HEK293 (cell line): ENCODE results near the gene PRM1.

ENCODE experiments used
- CTCF ChIA-PET: fragments of 350-600 bp; formaldehyde crosslinking; extraction: SDS; loops from one replicate; lab custom pipeline; 2021; ENCODE audit warnings: antibody characterized with exemption; lab: Yijun Ruan, JAX
- POLR2A ChIA-PET: fragments of 300-600 bp; formaldehyde crosslinking; extraction: SDS; loops from one replicate; lab custom pipeline; 2020; ENCODE audit warnings: antibody characterized with exemption, inconsistent platforms; lab: Yijun Ruan, JAX
- H3K27ac ChIP-seq: fragments of 200-500 bp; sonication (Bioruptor generic); 2 replicates; pipeline ENCODE4 v1.5.1; 2014; ENCODE audit warnings: low read depth, low read length, control low read depth, inconsistent platforms; ENCODE audit errors: extremely low read depth
- H3K36me3 ChIP-seq, 2 experiments: fragments of 200-500 bp in 1 of 2; sonication (Bioruptor generic) in 1 of 2; 1 replicate in 1 of 2; 2 replicates in 1 of 2; pipeline ENCODE4 v1.5.1; 2014 to 2017; ENCODE audit warnings: inconsistent platforms in 2 of 2, low read length in 2 of 2; ENCODE audit not compliant: control insufficient read depth in 2 of 2, insufficient read depth in 1 of 2
- H3K4me1 ChIP-seq: fragments of 200-500 bp; sonication (Bioruptor generic); 2 replicates; pipeline ENCODE4 v1.5.1; 2014; ENCODE audit warnings: mild to moderate bottlenecking, low read length, inconsistent platforms; ENCODE audit not compliant: control insufficient read depth, insufficient read depth
- H3K4me3 ChIP-seq: 2 replicates; pipeline ENCODE4 v1.5.1; 2011; ENCODE audit warnings: low read depth, mild to moderate bottlenecking, control low read depth, low read length, moderate library complexity
- H3K9me3 ChIP-seq: fragments of 200-500 bp; sonication (Bioruptor generic); 2 replicates; pipeline ENCODE4 v1.5.1; 2014; ENCODE audit warnings: low read depth, low read length, inconsistent platforms; ENCODE audit not compliant: control insufficient read depth, insufficient read depth
- BCL11A ChIP-seq: fragments of 450-650 bp; formaldehyde crosslinking; IDR thresholded peaks from 2 replicates; pipeline ENCODE4 v1.5.1; 2016; ENCODE audit warnings: low read depth, missing biosample characterization, missing genetic modification characterization
- SETDB1 ChIP-seq: IDR thresholded peaks from one replicate; pipeline ENCODE4 v1.6.1; 2017; ENCODE audit warnings: mild to moderate bottlenecking, low read length, moderate library complexity, mixed read lengths; ENCODE audit not compliant: insufficient read length
- ZFP41 ChIP-seq: fragments of 450-650 bp; formaldehyde crosslinking; IDR thresholded peaks from 2 replicates; pipeline ENCODE4 v1.5.1; 2016; ENCODE audit warnings: missing biosample characterization, missing genetic modification characterization, borderline replicate concordance
- ZFP69B ChIP-seq: fragments of 450-650 bp; formaldehyde crosslinking; IDR thresholded peaks from 2 replicates; pipeline ENCODE4 v1.5.1; 2016; ENCODE audit warnings: missing biosample characterization, missing genetic modification characterization
- ZNF133 ChIP-seq: fragments of 450-650 bp; formaldehyde crosslinking; IDR thresholded peaks from 2 replicates; pipeline ENCODE4 v1.5.1; 2016; ENCODE audit warnings: missing biosample characterization, missing genetic modification characterization
- ZNF138 ChIP-seq: fragments of 450-650 bp; formaldehyde crosslinking; IDR thresholded peaks from 2 replicates; pipeline ENCODE4 v1.5.1; 2016; ENCODE audit warnings: missing biosample characterization, missing genetic modification characterization, borderline replicate concordance
- ZNF157 ChIP-seq: fragments of 450-650 bp; formaldehyde crosslinking; IDR thresholded peaks from 2 replicates; pipeline ENCODE4 v1.5.1; 2016; ENCODE audit warnings: missing biosample characterization, missing genetic modification characterization
- ZNF16 ChIP-seq: fragments of 450-650 bp; formaldehyde crosslinking; IDR thresholded peaks from 2 replicates; pipeline ENCODE4 v1.5.1; 2016; ENCODE audit warnings: low read depth, missing biosample characterization, missing genetic modification characterization
- ZNF174 ChIP-seq: fragments of 450-650 bp; formaldehyde crosslinking; IDR thresholded peaks from 2 replicates; pipeline ENCODE4 v1.5.0; 2017; ENCODE audit warnings: missing biosample characterization, mild to moderate bottlenecking, missing genetic modification characterization
- ZNF211 ChIP-seq: fragments of 450-650 bp; formaldehyde crosslinking; IDR thresholded peaks from 2 replicates; pipeline ENCODE4 v1.5.1; 2016; ENCODE audit warnings: low read depth, missing biosample characterization, missing genetic modification characterization
- ZNF37A ChIP-seq: fragments of 450-650 bp; IDR thresholded peaks from 2 replicates; pipeline ENCODE4 v1.5.1; 2018; ENCODE audit warnings: missing biosample characterization, missing genetic modification characterization
- ZNF549 ChIP-seq: fragments of 450-650 bp; IDR thresholded peaks from 2 replicates; pipeline ENCODE4 v1.5.1; 2018; ENCODE audit warnings: missing biosample characterization, missing genetic modification characterization, mild to moderate bottlenecking, inconsistent platforms, moderate library complexity
- ZNF571 ChIP-seq: fragments of 450-650 bp; formaldehyde crosslinking; IDR thresholded peaks from 2 replicates; pipeline ENCODE4 v1.5.0; 2017; ENCODE audit warnings: missing biosample characterization, missing genetic modification characterization
- ZNF830 ChIP-seq: fragments of 450-650 bp; IDR thresholded peaks from 2 replicates; pipeline ENCODE4 v1.5.0; 2018; ENCODE audit warnings: missing biosample characterization, missing genetic modification characterization, low read depth, mild to moderate bottlenecking, moderate library complexity
- ZSCAN30 ChIP-seq: fragments of 450-650 bp; IDR thresholded peaks from 2 replicates; pipeline ENCODE4 v1.5.1; 2018; ENCODE audit warnings: missing biosample characterization, mild to moderate bottlenecking, missing genetic modification characterization, moderate library complexity
- TF ChIP-seq, protein P1 (sequence below): fragments of 450-650 bp; formaldehyde crosslinking; IDR thresholded peaks from 2 replicates; pipeline ENCODE4 v1.5.1; 2016; ENCODE audit warnings: missing biosample characterization, missing genetic modification characterization
- TF ChIP-seq, protein P2 (sequence below): fragments of 450-650 bp; formaldehyde crosslinking; IDR thresholded peaks from 2 replicates; pipeline ENCODE4 v1.5.1; 2017; ENCODE audit warnings: missing biosample characterization, missing genetic modification characterization
- TF ChIP-seq, protein P3 (sequence below): fragments of 450-650 bp; formaldehyde crosslinking; IDR thresholded peaks from 2 replicates; pipeline ENCODE4 v1.5.1; 2016; ENCODE audit warnings: missing biosample characterization, missing genetic modification characterization
- TF ChIP-seq, protein P4 (sequence below): fragments of 450-650 bp; formaldehyde crosslinking; IDR thresholded peaks from 2 replicates; pipeline ENCODE4 v1.5.1; 2017; ENCODE audit warnings: missing biosample characterization, missing genetic modification characterization
- TF ChIP-seq, protein P5 (sequence below): fragments of 450-650 bp; formaldehyde crosslinking; IDR thresholded peaks from 2 replicates; pipeline ENCODE4 v1.5.1; 2016; ENCODE audit warnings: missing biosample characterization, missing genetic modification characterization
- TF ChIP-seq, protein P6 (sequence below): fragments of 450-650 bp; formaldehyde crosslinking; IDR thresholded peaks from 2 replicates; pipeline ENCODE4 v1.5.1; 2016; ENCODE audit warnings: missing biosample characterization, missing genetic modification characterization
- TF ChIP-seq, protein P7 (sequence below): fragments of 450-650 bp; formaldehyde crosslinking; IDR thresholded peaks from 2 replicates; pipeline ENCODE4 v1.5.1; 2016; ENCODE audit warnings: missing biosample characterization, missing genetic modification characterization
- TF ChIP-seq, protein P8 (sequence below): fragments of 450-650 bp; formaldehyde crosslinking; IDR thresholded peaks from 2 replicates; pipeline ENCODE4 v1.5.1; 2016; ENCODE audit warnings: missing biosample characterization, missing genetic modification characterization

Gene PRM1

DNA sequence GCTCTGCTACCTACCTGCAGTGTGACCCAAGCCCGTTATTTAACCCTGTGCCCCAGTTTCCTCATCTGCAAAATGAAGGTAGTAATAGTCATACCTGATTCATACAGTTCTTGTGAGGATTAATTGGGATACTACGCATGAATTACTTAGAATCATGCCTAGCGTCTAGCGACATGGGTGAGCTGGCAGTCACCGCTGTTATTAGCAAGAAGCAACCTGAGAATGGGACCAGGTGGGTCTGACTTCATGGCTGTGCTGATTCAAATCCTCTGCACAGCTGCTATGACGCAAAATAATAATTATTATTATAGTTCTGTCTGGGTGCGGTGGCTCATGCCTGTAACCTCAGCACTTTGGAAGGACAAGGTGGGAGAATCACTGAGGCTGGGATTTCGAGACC is 33.0 kb downstream of the PRM1 start (continued):
- TF ChIP-seq, protein P1, sequence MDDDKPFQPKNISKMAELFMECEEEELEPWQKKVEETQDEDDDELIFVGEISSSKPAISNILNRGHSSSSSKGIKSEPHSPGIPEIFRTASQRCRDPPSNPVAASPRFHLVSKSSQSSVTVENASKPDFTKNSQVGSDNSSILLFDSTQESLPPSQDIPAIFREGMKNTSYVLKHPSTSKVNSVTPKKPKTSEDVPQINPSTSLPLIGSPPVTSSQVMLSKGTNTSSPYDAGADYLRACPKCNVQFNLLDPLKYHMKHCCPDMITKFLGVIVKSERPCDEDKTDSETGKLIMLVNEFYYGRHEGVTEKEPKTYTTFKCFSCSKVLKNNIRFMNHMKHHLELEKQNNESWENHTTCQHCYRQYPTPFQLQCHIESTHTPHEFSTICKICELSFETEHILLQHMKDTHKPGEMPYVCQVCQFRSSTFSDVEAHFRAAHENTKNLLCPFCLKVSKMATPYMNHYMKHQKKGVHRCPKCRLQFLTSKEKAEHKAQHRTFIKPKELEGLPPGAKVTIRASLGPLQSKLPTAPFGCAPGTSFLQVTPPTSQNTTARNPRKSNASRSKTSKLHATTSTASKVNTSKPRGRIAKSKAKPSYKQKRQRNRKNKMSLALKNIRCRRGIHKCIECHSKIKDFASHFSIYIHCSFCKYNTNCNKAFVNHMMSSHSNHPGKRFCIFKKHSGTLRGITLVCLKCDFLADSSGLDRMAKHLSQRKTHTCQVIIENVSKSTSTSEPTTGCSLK (tag by site-specific recombination): no peak
- TF ChIP-seq, protein P2, sequence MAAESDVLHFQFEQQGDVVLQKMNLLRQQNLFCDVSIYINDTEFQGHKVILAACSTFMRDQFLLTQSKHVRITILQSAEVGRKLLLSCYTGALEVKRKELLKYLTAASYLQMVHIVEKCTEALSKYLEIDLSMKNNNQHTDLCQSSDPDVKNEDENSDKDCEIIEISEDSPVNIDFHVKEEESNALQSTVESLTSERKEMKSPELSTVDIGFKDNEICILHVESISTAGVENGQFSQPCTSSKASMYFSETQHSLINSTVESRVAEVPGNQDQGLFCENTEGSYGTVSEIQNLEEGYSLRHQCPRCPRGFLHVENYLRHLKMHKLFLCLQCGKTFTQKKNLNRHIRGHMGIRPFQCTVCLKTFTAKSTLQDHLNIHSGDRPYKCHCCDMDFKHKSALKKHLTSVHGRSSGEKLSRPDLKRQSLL (tag by site-specific recombination): no peak
- TF ChIP-seq ZFP69B (tag by site-specific recombination) (no peak), BCL11A (tag by site-specific recombination) (no peak), ZNF211 (tag by site-specific recombination) (no peak), ZFP41 (tag by site-specific recombination) (no peak)
- TF ChIP-seq, protein P3, sequence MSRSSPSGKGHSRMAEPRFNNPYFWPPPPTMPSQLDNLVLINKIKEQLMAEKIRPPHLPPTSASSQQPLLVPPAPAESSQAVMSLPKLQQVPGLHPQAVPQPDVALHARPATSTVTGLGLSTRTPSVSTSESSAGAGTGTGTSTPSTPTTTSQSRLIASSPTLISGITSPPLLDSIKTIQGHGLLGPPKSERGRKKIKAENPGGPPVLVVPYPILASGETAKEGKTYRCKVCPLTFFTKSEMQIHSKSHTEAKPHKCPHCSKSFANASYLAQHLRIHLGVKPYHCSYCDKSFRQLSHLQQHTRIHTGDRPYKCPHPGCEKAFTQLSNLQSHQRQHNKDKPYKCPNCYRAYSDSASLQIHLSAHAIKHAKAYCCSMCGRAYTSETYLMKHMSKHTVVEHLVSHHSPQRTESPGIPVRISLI (tag by site-specific recombination): no peak

DNA sequence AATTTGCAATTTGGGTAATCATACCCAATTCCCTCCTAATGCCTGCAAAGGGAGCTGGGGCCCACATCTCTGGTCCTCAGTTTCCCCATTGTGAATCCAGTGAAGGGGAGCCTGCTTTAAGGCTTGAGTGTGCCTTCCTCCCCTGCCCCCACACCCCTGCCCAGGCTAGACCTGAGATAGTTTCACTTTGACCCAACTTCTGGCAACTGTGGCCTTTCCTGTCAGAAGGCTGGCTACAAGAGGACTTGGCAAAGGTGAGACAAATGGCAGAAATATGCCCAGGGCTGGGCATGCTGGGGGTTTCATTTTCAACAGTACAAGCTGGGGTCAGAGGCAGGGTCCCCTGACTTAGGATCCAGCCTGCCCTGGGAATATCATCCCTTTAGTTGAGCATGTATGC is 35.1 kb downstream of the PRM1 start:
- Histone ChIP-seq H3K36me3 (no peaks in the 10 kb centered on the region), H3K27ac (no peak overlapping the region), H3K9me3 (no peaks in the 10 kb centered on the region), H3K4me3 (no peak overlapping the region), H3K4me1 (no peaks in the 10 kb centered on the region)
- no peak for TF ChIP-seq ZNF830 (tag by site-specific recombination)
- no peak for TF ChIP-seq ZNF138 (tag by site-specific recombination)
- TF ChIP-seq, protein P4, sequence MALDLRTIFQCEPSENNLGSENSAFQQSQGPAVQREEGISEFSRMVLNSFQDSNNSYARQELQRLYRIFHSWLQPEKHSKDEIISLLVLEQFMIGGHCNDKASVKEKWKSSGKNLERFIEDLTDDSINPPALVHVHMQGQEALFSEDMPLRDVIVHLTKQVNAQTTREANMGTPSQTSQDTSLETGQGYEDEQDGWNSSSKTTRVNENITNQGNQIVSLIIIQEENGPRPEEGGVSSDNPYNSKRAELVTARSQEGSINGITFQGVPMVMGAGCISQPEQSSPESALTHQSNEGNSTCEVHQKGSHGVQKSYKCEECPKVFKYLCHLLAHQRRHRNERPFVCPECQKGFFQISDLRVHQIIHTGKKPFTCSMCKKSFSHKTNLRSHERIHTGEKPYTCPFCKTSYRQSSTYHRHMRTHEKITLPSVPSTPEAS (tag by site-specific recombination): no peak
- TF ChIP-seq, protein P5, sequence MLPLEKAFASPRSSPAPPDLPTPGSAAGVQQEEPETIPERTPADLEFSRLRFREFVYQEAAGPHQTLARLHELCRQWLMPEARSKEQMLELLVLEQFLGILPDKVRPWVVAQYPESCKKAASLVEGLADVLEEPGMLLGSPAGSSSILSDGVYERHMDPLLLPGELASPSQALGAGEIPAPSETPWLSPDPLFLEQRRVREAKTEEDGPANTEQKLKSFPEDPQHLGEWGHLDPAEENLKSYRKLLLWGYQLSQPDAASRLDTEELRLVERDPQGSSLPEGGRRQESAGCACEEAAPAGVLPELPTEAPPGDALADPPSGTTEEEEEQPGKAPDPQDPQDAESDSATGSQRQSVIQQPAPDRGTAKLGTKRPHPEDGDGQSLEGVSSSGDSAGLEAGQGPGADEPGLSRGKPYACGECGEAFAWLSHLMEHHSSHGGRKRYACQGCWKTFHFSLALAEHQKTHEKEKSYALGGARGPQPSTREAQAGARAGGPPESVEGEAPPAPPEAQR (tag by site-specific recombination): no peak
- TF ChIP-seq, protein P6, sequence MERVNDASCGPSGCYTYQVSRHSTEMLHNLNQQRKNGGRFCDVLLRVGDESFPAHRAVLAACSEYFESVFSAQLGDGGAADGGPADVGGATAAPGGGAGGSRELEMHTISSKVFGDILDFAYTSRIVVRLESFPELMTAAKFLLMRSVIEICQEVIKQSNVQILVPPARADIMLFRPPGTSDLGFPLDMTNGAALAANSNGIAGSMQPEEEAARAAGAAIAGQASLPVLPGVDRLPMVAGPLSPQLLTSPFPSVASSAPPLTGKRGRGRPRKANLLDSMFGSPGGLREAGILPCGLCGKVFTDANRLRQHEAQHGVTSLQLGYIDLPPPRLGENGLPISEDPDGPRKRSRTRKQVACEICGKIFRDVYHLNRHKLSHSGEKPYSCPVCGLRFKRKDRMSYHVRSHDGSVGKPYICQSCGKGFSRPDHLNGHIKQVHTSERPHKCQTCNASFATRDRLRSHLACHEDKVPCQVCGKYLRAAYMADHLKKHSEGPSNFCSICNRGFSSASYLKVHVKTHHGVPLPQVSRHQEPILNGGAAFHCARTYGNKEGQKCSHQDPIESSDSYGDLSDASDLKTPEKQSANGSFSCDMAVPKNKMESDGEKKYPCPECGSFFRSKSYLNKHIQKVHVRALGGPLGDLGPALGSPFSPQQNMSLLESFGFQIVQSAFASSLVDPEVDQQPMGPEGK (tag by site-specific recombination): no peak
- no peak for TF ChIP-seq ZSCAN30 (tag by site-specific recombination)
- no peak for TF ChIP-seq ZNF174 (tag by site-specific recombination)
- no peak for TF ChIP-seq SETDB1
- no peak for TF ChIP-seq ZNF133 (tag by site-specific recombination)
- no peak for TF ChIP-seq ZNF571 (tag by site-specific recombination)
- TF ChIP-seq ZNF37A (tag by site-specific recombination): no peak
- no peak for TF ChIP-seq ZNF549 (tag by site-specific recombination)
- TF ChIP-seq ZNF157 (tag by site-specific recombination): no peak
- no peak for TF ChIP-seq ZNF16 (tag by site-specific recombination)
- TF ChIP-seq, protein P7, sequence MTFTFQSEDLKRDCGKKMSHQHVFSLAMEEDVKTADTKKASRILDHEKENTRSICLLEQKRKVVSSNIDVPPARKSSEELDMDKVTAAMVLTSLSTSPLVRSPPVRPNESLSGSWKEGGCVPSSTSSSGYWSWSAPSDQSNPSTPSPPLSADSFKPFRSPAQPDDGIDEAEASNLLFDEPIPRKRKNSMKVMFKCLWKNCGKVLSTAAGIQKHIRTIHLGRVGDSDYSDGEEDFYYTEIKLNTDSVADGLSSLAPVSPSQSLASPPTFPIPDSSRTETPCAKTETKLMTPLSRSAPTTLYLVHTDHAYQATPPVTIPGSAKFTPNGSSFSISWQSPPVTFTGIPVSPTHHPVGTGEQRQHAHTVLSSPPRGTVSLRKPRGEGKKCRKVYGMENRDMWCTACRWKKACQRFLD (tag by site-specific recombination): no peak
- TF ChIP-seq, protein P8, sequence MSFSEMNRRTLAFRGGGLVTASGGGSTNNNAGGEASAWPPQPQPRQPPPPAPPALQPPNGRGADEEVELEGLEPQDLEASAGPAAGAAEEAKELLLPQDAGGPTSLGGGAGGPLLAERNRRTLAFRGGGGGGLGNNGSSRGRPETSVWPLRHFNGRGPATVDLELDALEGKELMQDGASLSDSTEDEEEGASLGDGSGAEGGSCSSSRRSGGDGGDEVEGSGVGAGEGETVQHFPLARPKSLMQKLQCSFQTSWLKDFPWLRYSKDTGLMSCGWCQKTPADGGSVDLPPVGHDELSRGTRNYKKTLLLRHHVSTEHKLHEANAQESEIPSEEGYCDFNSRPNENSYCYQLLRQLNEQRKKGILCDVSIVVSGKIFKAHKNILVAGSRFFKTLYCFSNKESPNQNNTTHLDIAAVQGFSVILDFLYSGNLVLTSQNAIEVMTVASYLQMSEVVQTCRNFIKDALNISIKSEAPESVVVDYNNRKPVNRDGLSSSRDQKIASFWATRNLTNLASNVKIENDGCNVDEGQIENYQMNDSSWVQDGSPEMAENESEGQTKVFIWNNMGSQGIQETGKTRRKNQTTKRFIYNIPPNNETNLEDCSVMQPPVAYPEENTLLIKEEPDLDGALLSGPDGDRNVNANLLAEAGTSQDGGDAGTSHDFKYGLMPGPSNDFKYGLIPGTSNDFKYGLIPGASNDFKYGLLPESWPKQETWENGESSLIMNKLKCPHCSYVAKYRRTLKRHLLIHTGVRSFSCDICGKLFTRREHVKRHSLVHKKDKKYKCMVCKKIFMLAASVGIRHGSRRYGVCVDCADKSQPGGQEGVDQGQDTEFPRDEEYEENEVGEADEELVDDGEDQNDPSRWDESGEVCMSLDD (tag by site-specific recombination): no peak
- ChIA-PET POLR2A (no interaction called here), CTCF (interaction anchor here (0.6 to 1.3 kb wide), 3 partner anchors 8 to 101 kb away, joined by 3 to 6 read pairs (median 3); partner anchors contain the start of gene SOCS1)
